Measurements from ENCODE around the gene PLXND1. TPM values are rescaled to one million over a fixed set of nuclear protein-coding genes. Genes with fewer than 3 reads are reported as not detected.

Gene PLXND1
- total and polyA plus RNA-seq, 2 donors (not counting 1 experiment from before 2014, with no cell fraction given), result 3.3 to 74.4 TPM

GRCh38 chr3:129539206-129539605, 67.3 kb downstream of the PLXND1 start:
- ATAC-seq (ENCODE audit: low read depth), result no peak
- CTCF ChIA-PET, result interaction anchor here (1.5 to 2.7 kb wide), 2 partner anchors 13 to 49 kb away, joined by 4 to 7 read pairs; no protein-coding TSS in a partner anchor

GRCh38 chr3:129536804-129537203, 69.7 kb downstream of the PLXND1 start:
- no peaks in the 10 kb centered on the region for H3K9me3 ChIP-seq (ENCODE audit: control extremely low read depth in 1 of 3, control insufficient read depth in 2 of 3, insufficient read depth in 1 of 3, low read length in 2 of 3)
- H3K27me3 ChIP-seq (replicated peaks in 1 of 4; ENCODE audit: control extremely low read depth in 1 of 4, control insufficient read depth in 3 of 4, insufficient read depth in 4 of 4, low read length in 3 of 4), result no peaks in the 10 kb centered on the region
- ChIA-PET POLR2A (interaction anchor here (1.7 kb wide), 1 partner anchor 10 kb away, joined by 7 read pairs; no protein-coding TSS in a partner anchor), CTCF (no interaction called here)
- H3K9ac ChIP-seq (ENCODE audit: low read length), result no peak overlapping the region
- peaks cover 3% of the 10 kb centered on the region for H3K27me3 Mint-ChIP-seq
- H3K4me3 ChIP-seq (ENCODE audit: control extremely low read depth in 1 of 5, extremely low read depth in 1 of 5, insufficient read depth in 1 of 5, low read depth in 2 of 5, low read length in 4 of 5), result no peak overlapping the region
- no peaks in the 10 kb centered on the region for H3K4me1 Mint-ChIP-seq
- no peak overlapping the region for H2AFZ ChIP-seq (ENCODE audit: insufficient read depth, low read depth, low read length, poor library complexity, severe bottlenecking)
- H3K27ac Mint-ChIP-seq, result no peak overlapping the region
- no peaks in the 10 kb centered on the region for H3K36me3 ChIP-seq (replicated peaks in 1 of 2; ENCODE audit: control extremely low read depth in 1 of 2, control insufficient read depth in 1 of 2, extremely low read depth in 1 of 2, insufficient read depth in 2 of 2, low read length in 1 of 2)
- H3K4me2 ChIP-seq (replicated peaks; ENCODE audit: low read depth, low read length, poor library complexity, severe bottlenecking), result no peak overlapping the region
- no peaks in the 10 kb centered on the region for H3K9me3 Mint-ChIP-seq (ENCODE audit: insufficient read depth)
- no peaks in the 10 kb centered on the region for H4K20me1 ChIP-seq (ENCODE audit: control insufficient read depth, insufficient read depth, low read length, poor library complexity, severe bottlenecking)
- intact Hi-C loops (cut with micrococcal nuclease), result no loop called here
- H3K27ac ChIP-seq (ENCODE audit: low read length in 2 of 2), result no peak overlapping the region
- no peaks in the 10 kb centered on the region for H3K79me2 ChIP-seq (ENCODE audit: control insufficient read depth, insufficient read depth, low read length)
- TF ChIP-seq EZH2 (IDR thresholded peaks at IDR 0.05; ENCODE audit: borderline replicate concordance, insufficient read depth, low read depth, low read length, poor library complexity, severe bottlenecking) (no peak), CTCF (IDR thresholded peaks at IDR 0.05) (no peak)
- no peaks in the 10 kb centered on the region for H3K4me1 ChIP-seq (ENCODE audit: control insufficient read depth in 2 of 2, insufficient read depth in 2 of 2, low read length in 2 of 2)
- no peak overlapping the region for H3K4me3 Mint-ChIP-seq
- ATAC-seq (ENCODE audit: low read depth) (no peak), DNase-seq (no peak)
- WGBS (ENCODE audit: insufficient coverage), result 68% methylated on average over 3 of the region's 3 CpGs

More at GRCh38 chr3:129539206-129539605, 67.3 kb downstream of the PLXND1 start:
- 96% methylated on average over 8 of the region's 8 CpGs for WGBS (ENCODE audit: insufficient coverage)
- Mint-ChIP-seq H3K4me3 (no peak overlapping the region), H3K27me3 (no peaks in the 10 kb centered on the region), H3K4me1 (no peaks in the 10 kb centered on the region), H3K9me3 (ENCODE audit: insufficient read depth) (no peaks in the 10 kb centered on the region), H3K27ac (no peak overlapping the region)
- Histone ChIP-seq H3K4me1 (ENCODE audit: control insufficient read depth in 2 of 2, insufficient read depth in 2 of 2, low read length in 2 of 2) (no peaks in the 10 kb centered on the region), H3K9me3 (ENCODE audit: control extremely low read depth in 1 of 3, control insufficient read depth in 2 of 3, insufficient read depth in 1 of 3, low read length in 2 of 3) (no peaks in the 10 kb centered on the region), H3K27ac (ENCODE audit: low read length in 2 of 2) (no peak overlapping the region), H3K27me3 (replicated peaks in 1 of 4; ENCODE audit: control extremely low read depth in 1 of 4, control insufficient read depth in 3 of 4, insufficient read depth in 4 of 4, low read length in 3 of 4) (no peaks in the 10 kb centered on the region), H4K20me1 (ENCODE audit: control insufficient read depth, insufficient read depth, low read length, poor library complexity, severe bottlenecking) (no peaks in the 10 kb centered on the region), H3K9ac (ENCODE audit: low read length) (no peak overlapping the region), H3K79me2 (ENCODE audit: control insufficient read depth, insufficient read depth, low read length) (no peaks in the 10 kb centered on the region), H3K4me2 (replicated peaks; ENCODE audit: low read depth, low read length, poor library complexity, severe bottlenecking) (no peak overlapping the region), H3K36me3 (replicated peaks in 1 of 2; ENCODE audit: control extremely low read depth in 1 of 2, control insufficient read depth in 1 of 2, extremely low read depth in 1 of 2, insufficient read depth in 2 of 2, low read length in 1 of 2) (no peaks in the 10 kb centered on the region), H2AFZ (ENCODE audit: insufficient read depth, low read depth, low read length, poor library complexity, severe bottlenecking) (no peak overlapping the region), H3K4me3 (ENCODE audit: control extremely low read depth in 1 of 5, extremely low read depth in 1 of 5, insufficient read depth in 1 of 5, low read depth in 2 of 5, low read length in 4 of 5) (no peak overlapping the region)
- intact Hi-C loops (cut with micrococcal nuclease), result no loop called here
- TF ChIP-seq EZH2 (IDR thresholded peaks at IDR 0.05; ENCODE audit: borderline replicate concordance, insufficient read depth, low read depth, low read length, poor library complexity, severe bottlenecking) (no peak), CTCF (IDR thresholded peaks at IDR 0.05) (no peak)
- POLR2A ChIA-PET, result no interaction called here
- DNase-seq, result no peak
